RWPE2 (cell line): Measurements from ENCODE around the gene AMPH.

ENCODE experiments used
- ATAC-seq: fragments of 200-7000 bp; cut with Tn5 transposase; 3 replicates; pipeline ENCODE4 v1.9.1; 2021; ENCODE audit warnings: low read depth
- DNase-seq: peaks from one replicate; pipeline ENCODE4 v3.0.0-alpha.2; 2020; ENCODE audit warnings: low spot score
- H3K27ac ChIP-seq: fragments of 450-650 bp; 2 replicates; pipeline ENCODE4 v1.5.1; 2017; ENCODE audit warnings: mild to moderate bottlenecking; ENCODE audit not compliant: poor library complexity, severe bottlenecking
- H3K27me3 ChIP-seq: fragments of 250-450 bp; sonication (Bioruptor Pico); 2 replicates; pipeline ENCODE4 v1.5.1; 2021; ENCODE audit warnings: mild to moderate bottlenecking, moderate library complexity; ENCODE audit not compliant: insufficient read depth, poor library complexity, severe bottlenecking
- H3K36me3 ChIP-seq: fragments of 250-450 bp; sonication (Bioruptor Pico); 2 replicates; pipeline ENCODE4 v1.5.1; 2020; ENCODE audit warnings: low read depth, mild to moderate bottlenecking, moderate library complexity
- H3K4me1 ChIP-seq: fragments of 250-450 bp; sonication (Bioruptor Pico); 2 replicates; pipeline ENCODE4 v1.5.1; 2021; ENCODE audit warnings: mild to moderate bottlenecking, moderate library complexity; ENCODE audit not compliant: insufficient read depth, poor library complexity, severe bottlenecking
- H3K4me3 ChIP-seq: fragments of 250-450 bp; sonication (Bioruptor Pico); 2 replicates; pipeline ENCODE4 v1.5.1; 2021; ENCODE audit warnings: mild to moderate bottlenecking, moderate library complexity; ENCODE audit not compliant: severe bottlenecking
- H3K9me3 ChIP-seq: fragments of 250-450 bp; sonication (Bioruptor Pico); 2 replicates; pipeline ENCODE4 v1.5.1; 2021; ENCODE audit warnings: mild to moderate bottlenecking, moderate library complexity; ENCODE audit not compliant: severe bottlenecking
- CTCF ChIP-seq: fragments of 450-650 bp; IDR thresholded peaks from one replicate; pipeline ENCODE4 v1.5.1; 2017; ENCODE audit warnings: mild to moderate bottlenecking, moderate library complexity; ENCODE audit not compliant: poor library complexity, severe bottlenecking

The AMPH gene

GRCh38 chr7:38394660-38395059, 236.5 kb downstream of the AMPH start:
- DNase-seq (no peak), ATAC-seq (no peak)
- no peak for TF ChIP-seq CTCF
- H3K27ac ChIP-seq: no peak overlapping the region
- no peaks in the 10 kb centered on the region for H3K36me3 ChIP-seq
- no peak overlapping the region for H3K4me3 ChIP-seq
- H3K9me3 ChIP-seq: no peaks in the 10 kb centered on the region
- H3K27me3 ChIP-seq: peaks cover 5% of the 10 kb centered on the region
- no peaks in the 10 kb centered on the region for H3K4me1 ChIP-seq

GRCh38 chr7:38393874-38394273, 237.3 kb downstream of the AMPH start:
- TF ChIP-seq CTCF: no peak
- Histone ChIP-seq H3K36me3 (no peaks in the 10 kb centered on the region), H3K27ac (no peak overlapping the region), H3K4me1 (no peaks in the 10 kb centered on the region), H3K4me3 (no peak overlapping the region), H3K27me3 (peaks cover under 1% of the 10 kb centered on the region), H3K9me3 (no peaks in the 10 kb centered on the region)
- ATAC-seq: no peak
- no peak for DNase-seq

- H3K36me3 ChIP-seq: no peaks in the 10 kb centered on the region
- TF ChIP-seq CTCF: no peak
- H3K4me1 ChIP-seq: no peaks in the 10 kb centered on the region
- H3K4me3 ChIP-seq: no peak overlapping the region
- no peaks in the 10 kb centered on the region for H3K9me3 ChIP-seq
- no peak overlapping the region for H3K27ac ChIP-seq
- ATAC-seq: no peak
- no peaks in the 10 kb centered on the region for H3K27me3 ChIP-seq
- DNase-seq: no peak
Observed at GRCh38 chr7:38391751-38392150, 239.4 kb downstream of the AMPH start.

GRCh38 chr7:38385682-38386081, 245.5 kb downstream of the AMPH start:
- no peak for TF ChIP-seq CTCF
- Histone ChIP-seq H3K27ac (no peak overlapping the region), H3K36me3 (no peaks in the 10 kb centered on the region), H3K4me1 (no peaks in the 10 kb centered on the region), H3K9me3 (no peaks in the 10 kb centered on the region), H3K27me3 (no peaks in the 10 kb centered on the region), H3K4me3 (no peak overlapping the region)
- DNase-seq: no peak
- no peak for ATAC-seq

- no peak for ATAC-seq
- H3K27ac ChIP-seq: no peak overlapping the region
- no peak for TF ChIP-seq CTCF
Observed at GRCh38 chr7:38383281-38383680, 247.9 kb downstream of the AMPH start.

More at GRCh38 chr7:38383281-38383680, 247.9 kb downstream of the AMPH start:
- Histone ChIP-seq H3K4me1 (no peaks in the 10 kb centered on the region), H3K9me3 (no peaks in the 10 kb centered on the region), H3K27me3 (no peaks in the 10 kb centered on the region), H3K4me3 (no peak overlapping the region), H3K36me3 (no peaks in the 10 kb centered on the region)
- no peak for DNase-seq
